Mucosa of rectum (tissue), 2 donors: ENCODE results near the gene TSC22D3.

Source experiments
- H3K27ac ChIP-seq, 2 donors: one replicate each; pipeline ENCODE4 v1.7.0; 2013; ENCODE audit warnings: inconsistent platforms in 2 of 2, low read depth in 2 of 2, low read length in 2 of 2
- H3K27me3 ChIP-seq, 2 donors: one replicate each; pipeline ENCODE4 v1.7.0; 2013; ENCODE audit warnings: low read length in 2 of 2; ENCODE audit not compliant: control insufficient read depth in 2 of 2, insufficient read depth in 2 of 2
- H3K36me3 ChIP-seq, 2 donors: one replicate each; pipeline ENCODE4 v1.7.0; 2013; ENCODE audit warnings: low read length in 2 of 2; ENCODE audit not compliant: control insufficient read depth in 2 of 2, insufficient read depth in 2 of 2
- H3K4me1 ChIP-seq, 2 donors: one replicate each; pipeline ENCODE4 v1.7.0; 2013; ENCODE audit warnings: low read length in 2 of 2, mild to moderate bottlenecking in 1 of 2; ENCODE audit not compliant: control insufficient read depth in 2 of 2, insufficient read depth in 2 of 2
- H3K4me3 ChIP-seq, 2 donors: one replicate each; pipeline ENCODE4 v1.7.0; 2013; ENCODE audit warnings: low read length in 2 of 2
- H3K9ac ChIP-seq, 2 donors: one replicate each; pipeline ENCODE4 v1.7.0; 2013; ENCODE audit warnings: low read length in 2 of 2, low read depth in 1 of 2, mild to moderate bottlenecking in 1 of 2
- H3K9me3 ChIP-seq, 2 donors: one replicate each; pipeline ENCODE4 v1.7.0; 2013; ENCODE audit warnings: low read length in 2 of 2; ENCODE audit not compliant: control insufficient read depth in 2 of 2
- donor health status: healthy.
- donor health status: Normal muscosa, but diverticular disease.

The TSC22D3 gene

DNA sequence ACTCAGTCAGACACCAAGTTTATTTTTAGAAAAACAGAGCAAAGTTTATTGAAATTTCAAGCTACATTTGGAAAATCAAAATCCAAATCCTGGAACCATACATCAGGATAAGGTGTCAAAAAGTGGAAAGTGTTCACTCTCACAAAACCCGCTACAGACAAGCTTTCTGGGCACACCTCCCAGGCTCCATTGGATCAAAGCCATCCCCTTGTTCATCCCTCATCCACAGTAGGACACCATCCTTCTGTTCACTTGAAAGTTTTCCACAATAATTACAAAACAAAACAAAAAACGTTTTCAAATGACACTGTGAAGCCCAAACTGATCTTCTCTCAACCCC is 62.4 kb downstream of the TSC22D3 start:
- Histone ChIP-seq H3K9me3 (no peaks in the 10 kb centered on the region), H3K9ac (peak overlapping the region in 1 of 2 donors; percentile 82), H3K4me3 (peak overlapping the region in 1 of 2 donors; percentile 3), H3K4me1 (peaks cover 18 to 21% of the 10 kb centered on the region in 2 donors), H3K27ac (peak overlapping the region; percentile 91 to 93), H3K27me3 (no peaks in the 10 kb centered on the region), H3K36me3 (peaks cover 0 to 4% of the 10 kb centered on the region in 2 donors)

DNA sequence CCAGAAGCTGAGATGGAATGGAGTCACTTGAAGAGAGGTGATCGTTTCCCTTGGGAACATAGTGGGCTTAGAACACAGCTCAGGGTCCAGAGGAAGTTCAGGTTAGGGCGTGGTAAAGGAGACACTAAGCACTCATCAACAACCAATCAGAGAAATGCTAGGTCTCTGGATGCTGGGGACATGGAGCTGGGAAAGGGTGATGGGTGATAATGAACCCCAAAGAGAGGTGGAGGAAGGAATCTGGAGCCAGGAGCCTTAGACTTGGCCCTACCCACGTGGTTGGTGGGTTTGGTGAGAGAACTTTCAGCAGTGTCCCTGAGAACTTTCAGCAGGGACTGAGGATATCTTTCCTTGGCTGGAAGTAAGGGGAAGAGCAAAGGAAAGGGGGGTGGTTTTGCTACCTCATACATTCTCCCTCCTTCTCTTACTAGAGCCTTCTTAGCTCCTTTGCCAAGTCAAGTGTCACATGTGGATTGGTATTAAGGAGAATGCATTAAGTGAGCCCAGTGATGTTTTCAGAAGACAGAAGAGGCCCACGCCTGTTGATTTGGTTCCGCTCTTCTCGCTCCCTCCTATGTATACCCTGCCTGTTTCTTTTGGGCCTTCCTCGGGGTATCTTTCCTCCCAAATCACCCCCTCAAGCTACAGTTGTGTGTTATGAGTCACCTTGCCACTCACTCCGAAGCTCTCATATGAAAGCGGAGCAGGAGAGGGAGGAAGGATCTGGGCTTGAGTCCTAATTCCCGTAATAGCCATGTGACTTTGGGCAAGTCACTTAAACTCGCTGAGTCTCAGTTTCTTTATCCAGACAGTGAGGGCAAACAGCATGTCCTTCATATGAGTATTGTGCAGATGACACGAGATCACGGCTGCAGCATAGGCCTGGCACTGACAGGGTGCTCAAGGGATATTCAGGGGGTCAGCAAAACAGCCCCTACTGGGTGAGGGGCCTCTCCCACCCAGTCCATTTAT is 63.1 kb downstream of the TSC22D3 start:
- Histone ChIP-seq H3K36me3 (peaks cover 0 to 4% of the 10 kb centered on the region in 2 donors), H3K4me3 (peak overlapping the region in 1 of 2 donors; percentile 3), H3K9ac (peak overlapping the region in 1 of 2 donors; percentile 82), H3K27me3 (no peaks in the 10 kb centered on the region), H3K4me1 (peaks cover 15 to 19% of the 10 kb centered on the region in 2 donors), H3K9me3 (no peaks in the 10 kb centered on the region), H3K27ac (peak overlapping the region; percentile 91 to 93)

DNA sequence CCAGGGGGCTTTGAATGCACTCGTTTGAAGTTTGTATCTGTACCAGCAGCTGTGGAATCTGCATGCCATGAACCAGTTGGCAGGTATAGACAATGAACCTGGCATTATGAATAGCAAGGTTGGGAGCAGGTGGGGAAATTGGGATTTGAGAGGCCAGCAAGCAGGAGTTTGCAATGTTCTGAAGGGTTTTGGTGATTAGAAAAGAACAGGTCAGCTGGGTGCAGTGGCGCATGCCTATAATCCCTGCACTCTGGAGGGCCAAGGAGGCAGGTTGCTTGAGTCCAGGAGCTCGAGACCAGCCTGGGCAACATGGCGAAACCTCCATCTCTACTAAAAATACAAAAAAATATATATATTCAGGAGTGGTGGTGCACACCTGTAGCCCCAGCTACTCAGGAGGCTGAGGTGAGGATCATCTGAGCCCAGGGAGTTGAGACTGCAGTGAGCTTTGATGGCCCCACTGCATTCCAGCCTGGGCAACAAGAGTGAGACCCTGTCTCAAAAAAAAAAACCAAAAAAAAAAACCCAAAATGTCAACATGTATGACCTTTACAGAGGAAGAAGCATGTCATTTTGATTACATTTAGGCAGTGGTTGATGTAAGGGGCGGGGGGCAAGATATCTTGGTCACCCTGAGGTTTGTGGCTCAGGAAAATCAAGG is 63.9 kb downstream of the TSC22D3 start:
- H3K27me3 ChIP-seq: no peaks in the 10 kb centered on the region
- H3K27ac ChIP-seq: peak overlapping the region; percentile 91 to 93
- peak overlapping the region; percentile 21 to 47 for H3K9ac ChIP-seq
- peaks cover 0 to 4% of the 10 kb centered on the region in 2 donors for H3K36me3 ChIP-seq
- peak overlapping the region in 1 of 2 donors; percentile 26 for H3K4me3 ChIP-seq
- peaks cover 11 to 16% of the 10 kb centered on the region in 2 donors for H3K4me1 ChIP-seq
- H3K9me3 ChIP-seq: no peaks in the 10 kb centered on the region

GRCh38 chrX:107710617-107711391 is 64.8 kb downstream of the TSC22D3 start:
- H3K27ac ChIP-seq: peak overlapping the region; percentile 91 to 93
- H3K27me3 ChIP-seq: no peaks in the 10 kb centered on the region
- H3K9ac ChIP-seq: peak overlapping the region; percentile 47 to 52
- no peaks in the 10 kb centered on the region for H3K9me3 ChIP-seq
- H3K4me1 ChIP-seq: peaks cover 11 to 16% of the 10 kb centered on the region in 2 donors
- H3K36me3 ChIP-seq: peaks cover 0 to 4% of the 10 kb centered on the region in 2 donors
- peak overlapping the region in 1 of 2 donors; percentile 24 for H3K4me3 ChIP-seq

- Histone ChIP-seq H3K9me3 (no peaks in the 10 kb centered on the region), H3K4me3 (no peak overlapping the region), H3K27me3 (no peaks in the 10 kb centered on the region), H3K9ac (no peak overlapping the region), H3K36me3 (no peaks in the 10 kb centered on the region), H3K27ac (no peak overlapping the region), H3K4me1 (peaks cover 11 to 12% of the 10 kb centered on the region in 2 donors)
Observed at GRCh38 chrX:107709266-107709806, 66.3 kb downstream of the TSC22D3 start.

- Histone ChIP-seq H3K27me3 (no peaks in the 10 kb centered on the region), H3K36me3 (no peaks in the 10 kb centered on the region), H3K27ac (no peak overlapping the region), H3K9ac (no peak overlapping the region), H3K9me3 (no peaks in the 10 kb centered on the region), H3K4me1 (peaks cover 11 to 12% of the 10 kb centered on the region in 2 donors), H3K4me3 (no peak overlapping the region)
Observed at GRCh38 chrX:107708762-107709161, 66.8 kb downstream of the TSC22D3 start.

- Histone ChIP-seq H3K27me3 (no peaks in the 10 kb centered on the region), H3K4me3 (no peak overlapping the region), H3K4me1 (peaks cover 11 to 12% of the 10 kb centered on the region in 2 donors), H3K36me3 (no peaks in the 10 kb centered on the region), H3K9ac (no peak overlapping the region), H3K27ac (no peak overlapping the region), H3K9me3 (no peaks in the 10 kb centered on the region)
Observed at GRCh38 chrX:107707866-107708265, 67.7 kb downstream of the TSC22D3 start.

- no peaks in the 10 kb centered on the region for H3K36me3 ChIP-seq
- no peak overlapping the region for H3K27ac ChIP-seq
- no peaks in the 10 kb centered on the region for H3K9me3 ChIP-seq
- peaks cover 0 to 4% of the 10 kb centered on the region in 2 donors for H3K27me3 ChIP-seq
- peaks cover 5 to 8% of the 10 kb centered on the region in 2 donors for H3K4me1 ChIP-seq
- no peak overlapping the region for H3K9ac ChIP-seq
- no peak overlapping the region for H3K4me3 ChIP-seq
Observed at GRCh38 chrX:107706309-107706708, 69.3 kb downstream of the TSC22D3 start.

GRCh38 chrX:107704587-107704986 is 71.0 kb downstream of the TSC22D3 start:
- no peak overlapping the region for H3K4me3 ChIP-seq
- no peaks in the 10 kb centered on the region for H3K9me3 ChIP-seq
- H3K36me3 ChIP-seq: no peaks in the 10 kb centered on the region
- H3K27me3 ChIP-seq: peaks cover 0 to 4% of the 10 kb centered on the region in 2 donors
- no peaks in the 10 kb centered on the region for H3K4me1 ChIP-seq
- no peak overlapping the region for H3K9ac ChIP-seq
- H3K27ac ChIP-seq: no peak overlapping the region
